Activated CD8-positive, alpha-beta memory T cell treated with anti-CD3 and anti-CD28 coated beads for 24 hours (primary cell): ENCODE data around the gene OTOG.

Experiments
- DNase-seq: peaks from one replicate; pipeline ENCODE4 v3.0.0-alpha.2; 2020

The OTOG gene

DNA sequence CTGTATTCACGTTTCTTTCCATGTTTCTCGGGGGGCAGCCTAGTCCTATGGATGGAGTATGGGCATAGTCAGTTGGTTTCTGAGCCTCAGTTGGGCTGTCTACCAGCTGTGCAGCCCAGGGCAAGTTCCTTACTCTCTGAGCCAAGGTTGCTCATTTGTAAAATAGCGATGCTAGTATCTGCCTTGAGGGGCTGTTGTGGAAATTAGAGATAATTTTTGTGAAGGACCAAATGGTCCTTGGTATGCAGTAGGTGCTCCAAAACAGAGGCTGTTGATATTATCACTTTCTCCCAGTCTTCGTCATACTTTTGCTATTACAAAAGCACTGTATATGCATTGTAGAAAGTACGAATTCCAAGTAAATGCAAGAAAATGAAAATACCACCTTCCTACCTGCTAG, 89.7 kb downstream of the OTOG start:
- DNase-seq: no peak

DNA sequence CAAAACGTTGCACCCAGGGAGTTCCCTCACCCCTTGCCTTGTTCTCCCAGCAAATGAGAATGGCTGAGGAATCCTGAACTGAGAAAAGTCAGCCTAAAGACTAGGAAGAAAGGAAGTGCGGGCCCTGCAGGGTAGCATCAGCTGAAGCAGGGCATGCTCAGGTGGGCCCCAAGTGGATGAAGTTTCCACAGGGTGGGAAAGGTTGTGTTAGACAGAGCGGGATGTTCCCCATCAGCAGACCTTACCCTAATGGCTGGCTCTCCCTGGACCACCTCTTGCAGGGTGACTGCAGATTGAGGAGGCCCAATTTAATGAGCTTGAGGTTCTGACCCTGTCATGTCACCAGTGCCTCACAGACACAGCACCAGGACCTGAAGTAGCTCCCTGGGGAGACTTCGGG, 90.8 kb downstream of the OTOG start:
- no peak for DNase-seq

DNA sequence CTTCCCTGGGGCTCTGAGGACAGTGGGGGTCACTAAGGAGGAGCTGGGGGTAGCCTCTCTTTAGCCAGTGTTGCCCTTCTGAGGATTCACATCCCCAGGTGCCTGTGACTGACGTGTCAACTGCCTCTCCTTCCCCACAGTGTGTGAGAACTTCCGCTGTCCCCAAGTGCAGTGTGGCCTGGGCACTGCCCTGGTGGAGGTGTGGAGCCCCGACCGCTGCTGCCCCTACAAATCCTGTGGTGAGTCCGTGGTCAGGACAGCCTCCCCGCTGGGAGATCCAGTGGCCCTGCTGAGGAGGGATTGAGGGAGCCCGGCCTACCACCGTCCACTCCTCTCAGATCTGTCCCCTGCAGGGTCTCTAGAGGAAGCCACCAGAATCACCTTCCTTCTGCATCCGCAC, 91.3 kb downstream of the OTOG start:
- DNase-seq: no peak

DNA sequence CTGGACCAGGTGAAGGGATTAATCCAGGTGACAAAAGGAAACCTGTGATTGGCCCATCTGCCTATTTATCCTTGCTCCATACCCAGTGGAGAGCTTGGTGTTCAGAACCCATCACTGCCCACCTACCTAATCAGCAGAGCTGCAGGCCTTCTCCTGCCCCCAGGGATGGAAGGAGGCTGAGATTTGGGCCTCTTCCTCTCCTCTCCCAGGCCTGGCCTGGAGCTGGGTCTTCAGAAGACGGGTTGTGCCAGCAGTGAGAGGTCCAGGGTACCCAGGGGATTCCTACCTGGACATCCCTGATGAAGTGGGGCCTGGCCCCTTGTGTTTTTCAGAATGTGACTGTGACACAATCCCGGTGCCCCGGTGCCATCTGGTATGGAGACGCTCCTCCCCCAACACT, 92.0 kb downstream of the OTOG start:
- DNase-seq: no peak

DNA sequence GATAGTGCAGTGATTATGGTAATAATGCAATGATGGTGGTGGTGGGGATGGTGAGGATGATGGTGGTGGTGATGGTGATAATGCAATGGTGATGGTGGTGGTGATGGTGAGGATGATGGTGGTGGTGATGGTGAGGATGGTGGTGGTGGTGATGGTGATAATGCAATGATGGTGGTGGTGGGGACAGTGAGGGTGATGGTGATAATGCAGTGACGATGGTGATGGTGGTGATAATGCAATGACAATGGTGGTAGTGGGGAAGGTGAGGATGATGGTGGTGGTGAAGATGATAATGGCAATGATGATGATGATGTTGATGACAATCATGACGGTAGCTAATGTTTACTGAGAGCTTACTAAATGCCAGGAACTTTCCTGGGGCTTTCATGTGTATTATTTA, 92.7 kb downstream of the OTOG start:
- DNase-seq: no peak

DNA sequence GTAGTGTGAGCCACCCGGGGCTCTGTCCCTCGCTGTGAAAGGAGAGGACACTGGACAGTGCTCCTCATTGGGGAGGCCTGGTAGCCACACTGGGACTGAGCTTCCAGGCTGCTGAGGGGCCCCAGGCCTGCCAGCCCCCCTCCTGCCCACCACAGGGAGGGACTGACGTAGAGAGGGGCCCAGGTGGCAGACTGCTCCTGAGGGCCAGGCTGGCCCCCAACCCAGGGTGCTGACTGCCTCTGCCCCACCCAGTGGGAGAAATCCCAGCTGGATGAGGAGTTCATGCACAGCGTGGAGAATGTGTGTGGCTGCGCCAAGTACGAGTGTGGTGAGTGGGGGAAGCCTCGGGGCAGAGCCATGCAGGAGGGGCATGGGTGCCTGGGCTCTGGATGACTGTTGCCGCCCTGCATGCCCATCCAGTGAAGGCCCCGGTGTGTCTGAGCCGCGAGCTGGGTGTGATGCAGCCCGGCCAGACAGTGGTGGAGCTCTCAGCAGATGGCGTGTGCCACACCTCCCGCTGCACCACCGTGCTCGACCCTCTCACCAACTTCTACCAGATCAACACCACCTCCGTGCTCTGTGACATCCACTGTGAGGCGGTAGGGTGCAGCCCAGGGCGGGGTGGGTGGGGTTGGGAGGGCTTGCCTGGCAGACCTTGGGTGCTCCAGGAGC, 93.6 kb downstream of the OTOG start:
- no peak for DNase-seq

DNA sequence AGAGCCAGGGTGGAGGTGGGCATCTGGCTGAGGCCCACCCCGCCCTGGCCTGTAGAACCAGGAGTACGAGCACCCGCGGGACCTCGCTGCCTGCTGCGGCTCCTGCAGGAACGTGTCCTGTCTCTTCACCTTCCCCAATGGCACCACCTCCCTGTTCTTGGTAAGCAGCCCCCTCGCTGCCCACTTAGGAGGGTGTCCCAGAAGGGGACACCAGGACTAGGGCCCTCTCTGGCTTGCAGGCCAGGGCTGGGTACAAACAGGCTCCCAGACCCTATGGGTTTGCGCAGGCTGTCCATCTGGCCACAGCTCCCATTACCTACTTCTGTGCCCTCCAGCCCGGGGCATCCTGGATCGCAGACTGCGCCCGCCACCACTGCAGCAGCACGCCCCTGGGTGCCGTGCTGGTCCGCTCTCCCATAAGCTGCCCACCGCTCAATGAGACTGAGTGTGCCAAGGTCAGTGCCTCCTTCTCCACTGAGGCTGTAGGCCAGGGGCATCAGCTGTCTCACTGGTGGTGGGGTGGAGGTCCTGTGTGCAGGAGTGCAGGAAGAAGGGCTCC, 94.8 kb downstream of the OTOG start:
- DNase-seq: no peak

DNA sequence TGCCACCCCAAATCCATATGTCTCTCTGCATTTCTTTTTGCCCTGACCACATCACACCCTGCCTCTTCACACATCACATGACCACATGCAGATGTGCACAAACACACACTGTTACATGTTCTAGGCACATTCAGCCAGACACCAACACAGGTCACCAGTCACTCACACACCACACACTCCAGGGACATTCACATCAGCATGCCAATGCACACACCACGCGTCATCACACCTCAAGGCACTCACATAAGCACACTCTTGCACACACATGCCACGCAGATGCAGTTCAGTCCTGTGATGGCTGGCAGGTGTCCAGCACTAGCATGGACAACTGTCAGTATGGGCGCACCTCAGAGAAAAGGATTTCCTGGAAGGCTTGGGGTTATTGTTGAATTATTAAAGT, 95.3 kb downstream of the OTOG start:
- no peak for DNase-seq

DNA sequence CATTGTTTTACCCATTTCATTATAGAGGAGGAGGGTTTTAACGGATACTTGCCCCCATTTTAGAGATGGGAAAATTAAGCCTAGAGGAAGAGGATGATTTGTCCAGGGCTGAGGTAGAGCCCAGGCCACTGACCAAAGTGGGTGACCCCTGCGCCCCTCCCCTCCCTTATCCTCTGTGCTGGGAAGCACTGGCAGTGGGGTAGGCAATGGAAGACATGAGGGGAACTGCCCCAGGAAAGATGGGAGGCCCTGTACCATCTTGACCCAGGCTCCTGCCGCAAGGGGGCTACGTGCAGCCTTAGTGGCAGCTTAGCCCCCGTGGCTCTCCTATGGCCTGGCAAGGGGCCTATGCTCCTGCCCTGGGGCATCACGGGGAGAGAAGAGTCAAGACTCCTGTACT, 95.9 kb downstream of the OTOG start:
- DNase-seq: no peak

DNA sequence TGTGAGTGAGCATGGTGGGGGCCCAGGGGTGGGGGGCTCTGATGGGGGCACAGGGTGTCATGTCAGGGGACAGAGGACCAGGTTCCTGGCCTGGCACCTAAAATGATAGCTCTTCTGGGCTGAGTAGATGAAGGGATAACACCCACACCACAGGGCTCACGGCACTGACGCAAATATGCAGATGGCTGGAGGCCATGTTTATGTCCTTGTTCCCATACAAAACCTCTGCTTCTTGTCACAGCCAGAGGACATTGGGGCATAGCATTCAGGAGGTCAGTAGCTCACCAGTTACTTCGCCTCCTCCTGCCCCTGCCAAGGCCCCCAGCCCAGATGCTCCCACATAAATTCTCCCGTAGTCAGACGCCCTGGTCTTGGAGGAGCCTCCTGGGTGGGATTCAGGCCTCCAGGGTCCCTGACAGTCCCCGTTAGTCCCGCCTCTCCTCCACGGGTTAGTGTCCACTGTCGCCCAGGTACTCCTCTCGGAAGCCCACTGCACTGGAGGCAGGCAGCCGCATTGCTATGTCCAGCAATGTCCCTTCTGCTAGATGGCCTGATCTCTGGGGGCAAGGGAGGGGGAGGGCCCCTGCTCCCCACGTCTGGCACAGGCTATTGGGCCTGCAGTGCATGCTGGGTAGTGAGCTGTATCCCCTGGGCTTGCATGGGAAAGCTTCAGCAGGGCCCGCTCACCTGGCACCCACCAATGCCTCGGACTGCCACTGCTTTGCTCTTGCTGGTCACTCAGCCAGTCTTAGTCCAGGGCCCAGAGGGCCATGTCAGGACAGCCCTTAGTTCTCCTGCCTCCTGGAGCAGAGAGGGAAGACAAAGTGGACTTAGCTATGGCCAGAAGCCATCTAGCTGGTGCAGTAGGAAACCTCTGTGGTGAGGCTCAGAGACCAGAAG, 96.7 kb downstream of the OTOG start:
- no peak for DNase-seq

DNA sequence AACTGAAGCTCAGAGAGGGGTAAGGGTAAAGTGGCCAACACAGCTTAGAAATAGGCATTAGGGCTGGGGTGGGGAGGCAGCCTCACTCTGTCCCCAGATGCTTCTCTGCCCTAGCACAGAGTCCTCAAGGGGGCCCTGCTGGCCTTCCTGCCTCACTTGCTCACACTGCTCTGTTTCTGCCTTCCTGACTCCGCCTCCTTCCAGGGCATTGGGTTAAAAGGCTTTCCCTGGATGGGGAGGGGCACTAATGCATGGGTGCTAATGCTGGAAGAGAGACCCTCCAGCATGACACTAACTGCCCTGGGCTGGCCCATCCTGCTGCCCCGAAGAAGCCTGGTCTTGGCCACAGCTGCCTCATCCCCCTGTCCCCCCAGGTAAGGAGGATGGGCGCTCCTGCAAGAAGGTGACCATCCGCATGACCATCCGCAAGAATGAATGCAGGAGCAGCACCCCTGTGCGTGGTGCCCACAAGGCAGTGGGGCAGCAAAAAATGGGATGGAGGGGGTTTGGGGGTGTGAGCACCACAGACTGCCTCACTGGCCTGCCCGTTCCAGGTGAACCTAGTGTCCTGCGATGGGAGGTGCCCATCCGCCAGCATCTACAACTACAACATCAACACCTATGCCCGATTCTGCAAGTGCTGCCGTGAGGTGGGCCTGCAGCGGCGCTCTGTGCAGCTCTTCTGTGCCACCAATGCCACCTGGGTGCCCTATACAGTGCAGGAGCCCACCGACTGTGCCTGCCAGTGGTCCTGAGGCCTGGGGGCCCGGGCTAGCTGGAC, 98.3 kb downstream of the OTOG start:
- DNase-seq: no peak

DNA sequence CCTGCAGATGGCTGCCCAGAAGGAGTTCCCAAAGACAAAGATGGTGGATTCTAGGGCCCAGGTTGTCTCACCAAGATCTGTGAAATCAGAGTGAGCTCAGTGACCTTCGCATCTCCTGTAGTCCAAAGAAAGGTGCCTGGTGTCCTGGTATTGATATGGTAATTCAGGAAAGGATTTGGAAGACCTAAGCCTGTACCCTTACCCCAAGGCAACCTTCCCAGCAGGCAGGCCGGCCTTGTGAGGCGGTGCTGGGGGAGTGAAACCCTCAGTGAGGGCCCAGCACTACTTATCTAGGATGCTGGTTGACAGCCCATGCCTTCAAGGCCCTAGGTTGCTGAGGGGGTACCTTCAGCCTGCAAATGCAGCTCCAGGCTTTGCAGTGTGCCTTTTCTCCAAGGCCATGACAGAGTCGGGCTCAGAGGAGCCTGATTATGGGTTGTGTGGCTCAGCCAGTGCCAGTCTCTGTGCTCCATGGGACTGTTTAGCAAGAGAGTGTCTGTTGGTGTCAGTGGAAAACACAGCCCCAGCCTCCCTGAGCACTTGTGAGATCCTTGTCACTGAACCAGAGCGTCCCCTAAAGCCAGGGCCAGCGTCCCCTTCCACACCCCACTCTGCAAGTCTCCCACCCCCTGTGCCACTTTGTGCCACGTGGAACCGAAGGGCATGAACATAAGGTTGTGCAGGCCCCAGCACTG, 99.5 kb downstream of the OTOG start:
- DNase-seq: no peak

DNA sequence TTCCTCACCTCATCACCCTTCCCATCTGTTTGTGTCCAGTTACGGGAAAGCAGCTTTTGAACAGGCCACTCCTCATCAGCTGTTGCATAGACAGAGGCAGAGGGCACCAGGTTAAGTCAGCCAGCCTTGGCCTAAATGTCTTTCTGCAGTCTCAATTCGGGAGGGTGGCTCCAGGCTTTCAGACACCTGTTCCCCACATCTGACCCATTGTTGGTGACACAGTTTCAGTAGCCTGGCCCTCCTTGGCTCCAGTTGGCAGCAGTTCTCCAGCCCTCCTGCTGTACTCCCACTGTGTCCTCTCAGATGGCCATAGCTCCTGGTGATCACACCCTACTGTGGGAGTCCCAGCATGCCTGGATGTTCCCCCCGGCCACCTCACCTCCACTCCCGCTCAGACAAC, 101.5 kb downstream of the OTOG start:
- DNase-seq: no peak

DNA sequence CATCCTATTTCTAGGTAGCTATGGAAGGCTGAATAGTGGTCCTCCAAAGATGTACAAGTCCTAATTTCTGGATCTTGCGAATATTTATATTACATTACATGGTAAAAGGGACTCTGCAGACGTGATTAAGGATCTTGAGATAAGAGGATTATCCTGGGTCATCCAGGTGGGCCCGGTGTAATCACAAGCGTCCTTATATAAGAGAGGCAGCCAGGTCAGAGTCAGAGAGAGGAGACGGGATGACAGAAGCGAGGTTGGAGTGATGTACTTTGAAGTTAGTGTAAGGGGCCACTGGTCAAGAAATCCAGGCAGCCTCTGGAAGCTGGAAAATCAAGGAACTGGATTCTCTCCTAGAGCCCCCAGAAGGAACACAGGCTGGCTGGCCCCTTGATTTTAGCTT, 102.2 kb downstream of the OTOG start:
- no peak for DNase-seq

DNA sequence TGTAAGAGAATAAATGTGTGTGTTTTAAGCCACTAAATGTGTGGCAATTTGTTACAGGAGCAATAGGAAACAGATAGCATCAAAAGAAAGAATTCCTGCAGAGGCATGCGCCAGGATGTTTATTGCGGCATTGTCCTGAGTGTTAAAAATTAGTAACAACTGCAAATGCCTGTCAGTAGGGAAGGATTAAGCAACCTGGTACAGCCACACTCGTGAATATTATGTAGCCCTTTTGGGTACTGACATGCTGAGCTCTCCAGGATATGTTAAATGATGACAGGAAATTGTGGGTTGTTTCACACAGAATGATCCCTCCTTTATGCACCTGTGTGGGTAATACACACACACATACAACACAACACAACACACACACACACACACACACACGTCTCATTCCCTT, 102.6 kb downstream of the OTOG start:
- no peak for DNase-seq

DNA sequence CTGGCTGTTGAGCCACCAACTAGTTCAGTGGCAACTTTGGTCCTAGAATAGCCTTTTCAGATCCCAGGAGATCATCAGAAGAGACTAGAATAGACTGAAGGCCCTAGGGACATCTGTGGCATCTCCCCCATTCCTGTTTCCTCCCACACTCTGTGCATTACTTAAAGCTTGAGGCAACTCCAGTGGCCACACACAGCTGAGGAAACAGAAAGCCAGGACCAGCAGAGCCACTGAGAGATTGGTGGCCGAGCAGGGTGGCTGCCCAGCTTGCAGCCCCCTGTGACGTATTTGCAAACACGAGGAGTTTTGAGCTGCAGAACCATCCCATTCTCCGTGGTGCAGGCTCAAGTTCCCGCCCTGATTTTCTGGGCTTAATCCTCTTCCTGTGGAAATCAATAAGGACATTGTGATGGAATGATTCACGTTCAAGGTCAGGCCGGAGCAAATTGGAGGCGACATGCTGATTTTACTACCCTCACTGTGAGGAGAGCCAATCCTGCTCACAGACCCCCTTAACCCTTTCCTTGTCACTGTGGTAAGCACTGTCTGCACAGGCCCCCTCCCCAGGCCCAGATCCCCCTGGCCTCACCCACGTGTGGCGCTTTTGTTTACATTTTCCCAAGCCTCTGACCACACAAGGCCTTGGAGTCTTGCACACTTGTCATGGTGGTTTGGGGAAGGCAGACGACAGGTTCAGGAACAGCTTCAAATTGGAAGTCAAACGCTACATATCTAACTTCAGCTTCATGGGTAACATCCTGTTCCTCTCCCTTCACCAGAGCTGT, 103.3 kb downstream of the OTOG start:
- DNase-seq: no peak

DNA sequence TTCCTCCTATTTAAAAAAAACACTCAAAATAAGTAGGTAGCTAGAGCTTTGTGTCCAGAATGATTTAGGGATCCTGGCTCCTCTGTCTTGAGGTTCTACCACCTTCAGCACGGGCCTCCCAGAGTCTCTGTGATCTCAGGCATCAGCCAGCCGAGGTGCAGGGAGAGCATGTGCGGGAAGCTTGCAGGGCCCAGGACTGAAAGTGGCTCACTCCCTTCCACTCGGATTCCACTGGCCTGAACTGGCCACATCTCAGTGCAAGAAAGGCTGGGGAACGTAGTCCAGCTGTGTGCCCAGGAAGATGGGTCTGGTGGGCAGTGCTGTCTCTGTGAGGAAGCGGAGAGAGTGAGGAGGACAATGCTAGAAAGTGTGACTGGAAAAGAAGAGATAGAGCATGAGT, 104.0 kb downstream of the OTOG start:
- no peak for DNase-seq

DNA sequence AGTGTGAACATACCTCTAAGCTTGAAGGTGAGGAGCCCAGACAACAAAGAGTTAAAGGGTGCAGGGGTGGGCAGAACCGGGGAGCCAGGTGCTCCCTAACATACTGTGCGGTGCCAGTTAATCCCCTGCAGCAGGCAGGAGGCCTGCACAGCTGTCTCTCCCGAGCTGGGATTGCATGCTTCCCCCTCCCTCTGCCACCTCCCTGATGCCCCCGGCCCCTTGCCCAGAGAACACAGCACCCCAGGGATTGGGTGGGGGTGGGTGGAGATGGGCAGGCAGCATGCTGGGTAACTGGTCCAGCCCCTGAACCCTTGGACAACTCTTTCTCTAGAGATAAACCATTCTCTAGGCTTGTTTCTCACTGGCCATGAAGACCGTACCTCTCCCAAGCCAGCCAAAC, 104.6 kb downstream of the OTOG start:
- no peak for DNase-seq

DNA sequence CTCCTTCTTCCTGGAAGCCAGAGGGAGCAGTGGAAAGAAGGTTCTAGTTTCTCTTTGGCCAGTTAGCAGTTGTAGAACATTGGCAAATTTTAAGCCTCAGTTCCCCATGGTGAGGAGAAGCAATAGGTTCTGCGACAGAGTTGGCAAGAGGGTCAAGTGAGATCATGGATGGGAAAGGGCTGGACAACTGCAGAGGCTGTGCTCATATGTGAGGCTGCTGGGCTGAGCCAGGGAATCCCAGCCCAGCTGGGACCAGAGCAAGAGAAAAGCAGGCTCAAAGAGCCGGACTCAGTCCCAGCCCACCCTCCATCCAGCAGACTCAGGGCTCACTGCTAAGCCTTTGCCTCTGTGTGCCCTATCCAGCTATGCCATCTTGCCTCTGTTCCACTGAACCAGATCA, 105.5 kb downstream of the OTOG start:
- no peak for DNase-seq

DNA sequence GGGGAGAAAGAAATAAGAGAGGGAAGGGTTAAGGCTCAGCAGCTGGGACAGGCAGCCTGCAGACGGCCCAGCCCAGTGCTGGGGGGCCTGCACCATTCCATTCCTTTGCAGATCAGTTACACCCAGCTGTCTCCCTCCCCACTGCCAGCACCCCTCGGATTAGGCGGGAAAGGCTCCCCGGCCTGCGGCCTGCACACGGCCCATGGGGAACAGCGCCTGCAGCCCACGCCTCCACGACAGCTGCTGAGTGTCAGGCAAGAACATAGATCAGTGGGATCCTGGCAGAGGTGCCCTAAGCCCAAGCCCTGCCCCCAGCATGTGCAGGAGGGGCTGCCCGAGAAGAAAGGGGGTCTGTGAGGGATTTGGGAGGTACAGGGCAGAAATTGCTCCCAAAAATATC, 106.6 kb downstream of the OTOG start:
- DNase-seq: no peak

DNA sequence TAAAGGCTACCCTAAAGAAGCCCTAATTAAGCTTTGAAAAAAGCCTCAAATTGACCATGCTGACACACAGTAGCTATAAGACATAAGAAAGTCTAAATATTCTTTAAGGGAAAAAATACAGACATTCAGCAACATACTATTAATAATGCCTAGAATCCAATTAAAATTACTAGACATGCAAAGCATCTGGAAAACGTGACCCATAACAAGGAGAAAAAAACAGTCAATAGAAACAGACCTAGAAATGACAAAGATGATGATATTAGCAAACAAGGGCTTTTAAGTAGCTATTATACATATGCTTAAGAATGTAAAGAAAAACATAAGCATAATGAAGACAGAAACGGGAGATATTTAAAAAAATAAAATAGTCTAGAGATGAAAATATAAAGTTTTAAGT, 108.6 kb downstream of the OTOG start:
- DNase-seq: no peak

DNA sequence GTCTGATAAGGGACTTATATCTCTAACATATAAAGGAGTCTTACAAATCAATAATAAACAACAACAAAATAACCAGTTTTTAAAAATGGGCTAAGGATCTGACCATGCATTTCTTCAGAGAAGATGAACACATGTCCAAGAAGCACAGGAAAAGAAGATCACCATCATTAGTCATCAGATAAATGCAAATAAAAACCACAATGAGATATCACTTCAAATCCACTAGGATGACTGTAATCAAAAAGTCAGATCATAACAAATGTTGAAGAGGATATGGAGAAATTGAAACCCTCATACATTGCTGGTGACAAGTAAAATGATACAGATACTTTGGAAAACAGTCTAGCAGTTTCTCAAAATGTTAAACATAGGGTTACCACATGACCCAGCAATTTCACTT, 111.2 kb downstream of the OTOG start:
- no peak for DNase-seq
